SK-N-SH (cell line): Measurements from ENCODE around the gene SRXN1. TPM values are rescaled to one million over a fixed set of nuclear protein-coding genes. Genes with fewer than 3 reads are reported as not detected.

Source experiments
- CTCF ChIA-PET: fragments of 300-600, 350-600 bp; formaldehyde crosslinking; extraction: SDS; loops from one replicate; lab custom pipeline; 2021; lab: Yijun Ruan, JAX
- POLR2A ChIA-PET: fragments of 350-600 bp; sonication (Branson Sonifier 250); formaldehyde crosslinking; extraction: SDS; loops from one replicate; lab custom pipeline; 2020; ENCODE audit warnings: antibody characterized with exemption, inconsistent platforms; lab: Yijun Ruan, JAX
- DNase-seq: peaks from one replicate; pipeline ENCODE4 v3.0.0; 2012
- H2AFZ ChIP-seq: fragments of 200-600 bp; sonication (generic); 2 replicates; pipeline ENCODE4 v1.8.1; 2016; ENCODE audit warnings: antibody characterized with exemption, mild to moderate bottlenecking, low read depth
- H3F3A ChIP-seq: fragments of 200-600 bp; sonication (generic); replicated peaks from 2 replicates; pipeline ENCODE3; 2016; ENCODE audit warnings: antibody characterized with exemption, mild to moderate bottlenecking; ENCODE audit not compliant: insufficient read depth
- H3K27ac ChIP-seq, 2 experiments: fragments of 200-500 bp in 1 of 2; fragments of 200-600 bp in 1 of 2; sonication (Bioruptor generic) in 1 of 2; sonication (generic), shearing (Covaris generic) in 1 of 2; 2 replicates each; pipeline versions ENCODE4 v1.5.1 to v1.6.1; 2014 to 2016; ENCODE audit warnings: low read depth in 2 of 2, inconsistent platforms in 1 of 2, low read length in 1 of 2, mild to moderate bottlenecking in 1 of 2, mixed read lengths in 1 of 2
- H3K27me3 ChIP-seq: fragments of 200-600 bp; sonication (generic), shearing (Covaris generic); 2 replicates; pipeline ENCODE4 v1.6.1; 2016; ENCODE audit warnings: mixed run types; ENCODE audit not compliant: insufficient read depth
- H3K36me3 ChIP-seq, 2 experiments: fragments of 200-500 bp in 1 of 2; fragments of 200-600 bp in 1 of 2; sonication (Bioruptor generic) in 1 of 2; sonication (generic) in 1 of 2; replicated peaks in 1 of 2; 2 replicates each; pipeline versions ENCODE3 to v1.5.1; 2014 to 2016; ENCODE audit warnings: low read length in 1 of 2, mild to moderate bottlenecking in 1 of 2; ENCODE audit not compliant: insufficient read depth in 2 of 2, control insufficient read depth in 1 of 2
- H3K4me1 ChIP-seq, 2 experiments: fragments of 200-500 bp in 1 of 2; fragments of 200-600 bp in 1 of 2; sonication (Bioruptor generic) in 1 of 2; sonication (generic), shearing (Covaris generic) in 1 of 2; 2 replicates each; pipeline versions ENCODE4 v1.5.1 to v1.6.1; 2014 to 2016; ENCODE audit warnings: low read depth in 1 of 2, low read length in 1 of 2, mixed run types in 1 of 2; ENCODE audit not compliant: insufficient read depth in 2 of 2, control insufficient read depth in 1 of 2
- H3K4me2 ChIP-seq: fragments of 200-600 bp; sonication (generic), shearing (Covaris generic); 2 replicates; pipeline ENCODE4 v1.6.1; 2017; ENCODE audit warnings: mixed run types
- H3K4me3 ChIP-seq, 2 experiments: fragments of 200-500 bp in 1 of 2; fragments of 200-600 bp in 1 of 2; sonication (Bioruptor generic) in 1 of 2; sonication (generic), shearing (Covaris generic) in 1 of 2; 2 replicates each; pipeline versions ENCODE4 v1.5.1 to v1.8.1; 2014 to 2016; ENCODE audit warnings: low read depth in 2 of 2, inconsistent platforms in 1 of 2, low read length in 1 of 2, mild to moderate bottlenecking in 1 of 2, mixed read lengths in 1 of 2, moderate library complexity in 1 of 2
- H3K79me2 ChIP-seq: fragments of 200-600 bp; sonication (generic); 2 replicates; pipeline ENCODE4 v1.8.1; 2017; ENCODE audit warnings: mild to moderate bottlenecking; ENCODE audit not compliant: insufficient read depth
- H3K9ac ChIP-seq: fragments of 200-600 bp; sonication (generic); 2 replicates; pipeline ENCODE4 v1.6.1; 2017; ENCODE audit warnings: mixed run types
- H3K9me2 ChIP-seq: fragments of 200-600 bp; sonication (generic); 2 replicates; pipeline ENCODE4 v1.6.1; 2017; ENCODE audit warnings: mixed run types
- H3K9me3 ChIP-seq: fragments of 200-600 bp; sonication (generic); 2 replicates; pipeline ENCODE4 v1.6.1; 2017; ENCODE audit warnings: mixed run types, mild to moderate bottlenecking, moderate library complexity
- H4K20me1 ChIP-seq: fragments of 200-600 bp; sonication (generic); 2 replicates; pipeline ENCODE4 v1.6.1; 2017; ENCODE audit warnings: mild to moderate bottlenecking, mixed run types; ENCODE audit not compliant: insufficient read depth
- ELF1 ChIP-seq: IDR thresholded peaks from 2 replicates; pipeline ENCODE4 v1.4.0; 2012
- FOSL2 ChIP-seq: IDR thresholded peaks from 2 replicates; pipeline ENCODE4 v1.4.0; 2012; ENCODE audit warnings: low read depth, mild to moderate bottlenecking, moderate library complexity, borderline replicate concordance
- FOXM1 ChIP-seq: IDR thresholded peaks from 2 replicates; pipeline ENCODE4 v1.4.0; 2012; ENCODE audit warnings: low read depth, mild to moderate bottlenecking
- IRF3 ChIP-seq: fragments of 150-350 bp; IDR thresholded peaks from 2 replicates; pipeline ENCODE4 v1.6.1; 2016; ENCODE audit warnings: mild to moderate bottlenecking, low read depth, low read length
- JUND ChIP-seq: IDR thresholded peaks from 2 replicates; pipeline ENCODE4 v1.4.0; 2012
- MAX ChIP-seq: IDR thresholded peaks from 2 replicates; pipeline ENCODE4 v1.4.0; 2012; ENCODE audit warnings: low read depth
- NFIC ChIP-seq: IDR thresholded peaks from 2 replicates; pipeline ENCODE4 v1.4.0; 2012; ENCODE audit warnings: borderline replicate concordance
- NRF1 ChIP-seq: IDR thresholded peaks from 2 replicates; pipeline ENCODE4 v1.6.1; 2012; ENCODE audit warnings: low read depth, mild to moderate bottlenecking, low read length
- RAD21 ChIP-seq: IDR thresholded peaks from 2 replicates; pipeline ENCODE4 v1.6.1; 2012; ENCODE audit warnings: mild to moderate bottlenecking, low read length
- RCOR1 ChIP-seq: fragments of 150-350 bp; IDR thresholded peaks from 2 replicates; pipeline ENCODE4 v1.6.1; 2017; ENCODE audit warnings: antibody characterized with exemption, low read length
- RXRA ChIP-seq: IDR thresholded peaks from 2 replicates; pipeline ENCODE4 v1.4.0; 2012; ENCODE audit warnings: low read depth, mild to moderate bottlenecking, borderline replicate concordance
- SIN3A ChIP-seq: IDR thresholded peaks from 2 replicates; pipeline ENCODE4 v1.6.1; 2012; ENCODE audit warnings: low read depth, mild to moderate bottlenecking, low read length, moderate library complexity, borderline replicate concordance
- TAF1 ChIP-seq: IDR thresholded peaks from 2 replicates; pipeline ENCODE4 v1.6.1; 2012; ENCODE audit warnings: low read depth, mild to moderate bottlenecking, low read length, moderate library complexity, borderline replicate concordance
- TEAD4 ChIP-seq: IDR thresholded peaks from 2 replicates; pipeline ENCODE4 v1.4.0; 2012; ENCODE audit warnings: mild to moderate bottlenecking, borderline replicate concordance; ENCODE audit not compliant: insufficient read depth
- USF1 ChIP-seq: IDR thresholded peaks from 2 replicates; pipeline ENCODE4 v1.4.0; 2012; ENCODE audit warnings: low read depth, borderline replicate concordance
- USF2 ChIP-seq: fragments of 150-350 bp; IDR thresholded peaks from 2 replicates; pipeline ENCODE4 v1.6.1; 2017; ENCODE audit warnings: antibody characterized with exemption, low read length, low read depth, borderline replicate concordance
- WGBS: methylation state at CpG from one replicate; pipeline ENCODE4 v1.1.6; 2017; ENCODE audit warnings: low lambda C conversion rate; 5-methylcytosine and 5-hydroxymethylcytosine counted together
- polyA plus RNA-seq, 3 experiments: library from polyadenylated mRNA; depleted of rRNA; stranded (reverse); fragments of >200 nt; gene quantifications; 2 replicates each; pipeline ENCODE4 v1.2.3, GENCODE V29; 2012
- TF ChIP-seq, protein P1 (sequence below): IDR thresholded peaks from 2 replicates; pipeline ENCODE4 v1.4.0; 2012; ENCODE audit warnings: low read depth, borderline replicate concordance
- TF ChIP-seq, protein P2 (sequence below): IDR thresholded peaks from 2 replicates; pipeline ENCODE4; 2012

Gene SRXN1
- polyA plus RNA-seq, 1 of the 3 experiments (the other 2 are of a cell fraction) = 26.2 TPM

- CTCF ChIA-PET = interaction anchor here (1.7 kb wide), 1 partner anchor 30 kb away, joined by 5 read pairs; no protein-coding TSS in a partner anchor
- H3K9me2 ChIP-seq = no peaks in the 10 kb centered on the region
- H3K9ac ChIP-seq = no peak overlapping the region
- no peaks in the 10 kb centered on the region for H3F3A ChIP-seq
- no peak overlapping the region for H2AFZ ChIP-seq
- no peak for DNase-seq
- H3K4me2 ChIP-seq = no peak overlapping the region
- WGBS = 77% methylated on average over 4 of the region's 4 CpGs
- peaks cover 26% of the 10 kb centered on the region for H3K27me3 ChIP-seq
- no peaks in the 10 kb centered on the region for H3K79me2 ChIP-seq
- peaks cover 0 to 1% of the 10 kb centered on the region in 2 experiments; a peak in 1 of 4 replicates for H3K4me1 ChIP-seq
- no peak for TF ChIP-seq ELF1
- TF ChIP-seq, protein P1, sequence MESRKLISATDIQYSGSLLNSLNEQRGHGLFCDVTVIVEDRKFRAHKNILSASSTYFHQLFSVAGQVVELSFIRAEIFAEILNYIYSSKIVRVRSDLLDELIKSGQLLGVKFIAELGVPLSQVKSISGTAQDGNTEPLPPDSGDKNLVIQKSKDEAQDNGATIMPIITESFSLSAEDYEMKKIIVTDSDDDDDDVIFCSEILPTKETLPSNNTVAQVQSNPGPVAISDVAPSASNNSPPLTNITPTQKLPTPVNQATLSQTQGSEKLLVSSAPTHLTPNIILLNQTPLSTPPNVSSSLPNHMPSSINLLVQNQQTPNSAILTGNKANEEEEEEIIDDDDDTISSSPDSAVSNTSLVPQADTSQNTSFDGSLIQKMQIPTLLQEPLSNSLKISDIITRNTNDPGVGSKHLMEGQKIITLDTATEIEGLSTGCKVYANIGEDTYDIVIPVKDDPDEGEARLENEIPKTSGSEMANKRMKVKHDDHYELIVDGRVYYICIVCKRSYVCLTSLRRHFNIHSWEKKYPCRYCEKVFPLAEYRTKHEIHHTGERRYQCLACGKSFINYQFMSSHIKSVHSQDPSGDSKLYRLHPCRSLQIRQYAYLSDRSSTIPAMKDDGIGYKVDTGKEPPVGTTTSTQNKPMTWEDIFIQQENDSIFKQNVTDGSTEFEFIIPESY = no peak
- TF ChIP-seq USF2 = no peak
- no peak for TF ChIP-seq MAX
- no peak for TF ChIP-seq TEAD4
- TF ChIP-seq FOXM1 = no peak
- TF ChIP-seq, protein P2, sequence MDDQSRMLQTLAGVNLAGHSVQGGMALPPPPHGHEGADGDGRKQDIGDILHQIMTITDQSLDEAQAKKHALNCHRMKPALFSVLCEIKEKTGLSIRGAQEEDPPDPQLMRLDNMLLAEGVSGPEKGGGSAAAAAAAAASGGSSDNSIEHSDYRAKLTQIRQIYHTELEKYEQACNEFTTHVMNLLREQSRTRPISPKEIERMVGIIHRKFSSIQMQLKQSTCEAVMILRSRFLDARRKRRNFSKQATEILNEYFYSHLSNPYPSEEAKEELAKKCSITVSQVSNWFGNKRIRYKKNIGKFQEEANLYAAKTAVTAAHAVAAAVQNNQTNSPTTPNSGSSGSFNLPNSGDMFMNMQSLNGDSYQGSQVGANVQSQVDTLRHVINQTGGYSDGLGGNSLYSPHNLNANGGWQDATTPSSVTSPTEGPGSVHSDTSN = no peak
- TF ChIP-seq JUND = no peak
- no peak for TF ChIP-seq IRF3
- no peak for TF ChIP-seq RXRA
- TF ChIP-seq TAF1 = no peak
- TF ChIP-seq, all 33 proteins: peak for 0
- Histone ChIP-seq H3K4me3 (no peak overlapping the region), H3K27ac (no peak overlapping the region), H3K36me3 (no peaks in the 10 kb centered on the region), H4K20me1 (no peaks in the 10 kb centered on the region), H3K9me3 (no peaks in the 10 kb centered on the region)
- POLR2A ChIA-PET = no interaction called here
Measured at GRCh38 chr20:615514-615913, 37.5 kb downstream of the SRXN1 start.

- POLR2A ChIA-PET = no interaction called here
- Histone ChIP-seq H3K4me3 (no peak overlapping the region), H3K9me3 (no peaks in the 10 kb centered on the region), H3K27ac (no peak overlapping the region), H3F3A (no peaks in the 10 kb centered on the region), H4K20me1 (no peaks in the 10 kb centered on the region), H3K9ac (no peak overlapping the region), H3K4me2 (no peak overlapping the region), H2AFZ (no peak overlapping the region), H3K9me2 (no peaks in the 10 kb centered on the region), H3K79me2 (no peaks in the 10 kb centered on the region), H3K27me3 (peaks cover 39% of the 10 kb centered on the region), H3K4me1 (peaks cover 0 to 8% of the 10 kb centered on the region in 2 experiments; a peak in 1 of 4 replicates), H3K36me3 (no peaks in the 10 kb centered on the region)
- no peak for DNase-seq
- 58% methylated on average over 8 of the region's 8 CpGs for WGBS
- TF ChIP-seq RCOR1 = no peak
- no peak for TF ChIP-seq NRF1
- no peak for TF ChIP-seq RAD21
- TF ChIP-seq FOSL2 = no peak
- no peak for TF ChIP-seq NFIC
- no peak for TF ChIP-seq JUND
- TF ChIP-seq USF1 = no peak
- no peak for TF ChIP-seq SIN3A
- TF ChIP-seq USF2 = no peak
- CTCF ChIA-PET = interaction anchor here (0.9 to 1.9 kb wide), 4 partner anchors 8 to 117 kb away, joined by 3 to 9 read pairs (median 4); no protein-coding TSS in a partner anchor
Measured at GRCh38 chr20:611843-612185, 41.2 kb downstream of the SRXN1 start.
